Measurements from ENCODE around the gene PRMT2. TPM values are rescaled to one million over a fixed set of nuclear protein-coding genes. Genes with fewer than 3 reads are reported as not detected.
A peak's percentile ranks its signal among the peaks of the same experiment; 100 is the strongest.

The PRMT2 gene
- total RNA-seq (2021) (64.5 and 82.0 TPM in 2 replicates), Bru-seq, nascent RNA (percentile 80 among the genes with signal in this experiment), BruChase-seq, experiment 1, labeled RNA remaining after a 2-hour chase (percentile 89 among the genes with signal in this experiment), BruChase-seq, experiment 2, labeled RNA remaining after a 6-hour chase (percentile 77 among the genes with signal in this experiment)
- long read RNA-seq, transcript PRMT2-206 (11 exons, 2,131 nt) = major isoform, 74 of 284 reads
- long read RNA-seq, transcript PRMT2-204 (6 exons, 954 nt) = minor isoform, 50 of 284 reads
- long read RNA-seq, transcript PRMT2-201 (7 exons, 1,011 nt) = minor isoform, 8 of 284 reads
- long read RNA-seq, partial matches to known transcripts = 104 of 284 reads
- long read RNA-seq, other reads (novel, unspliced or antisense) = 41 of 284 reads

DNA sequence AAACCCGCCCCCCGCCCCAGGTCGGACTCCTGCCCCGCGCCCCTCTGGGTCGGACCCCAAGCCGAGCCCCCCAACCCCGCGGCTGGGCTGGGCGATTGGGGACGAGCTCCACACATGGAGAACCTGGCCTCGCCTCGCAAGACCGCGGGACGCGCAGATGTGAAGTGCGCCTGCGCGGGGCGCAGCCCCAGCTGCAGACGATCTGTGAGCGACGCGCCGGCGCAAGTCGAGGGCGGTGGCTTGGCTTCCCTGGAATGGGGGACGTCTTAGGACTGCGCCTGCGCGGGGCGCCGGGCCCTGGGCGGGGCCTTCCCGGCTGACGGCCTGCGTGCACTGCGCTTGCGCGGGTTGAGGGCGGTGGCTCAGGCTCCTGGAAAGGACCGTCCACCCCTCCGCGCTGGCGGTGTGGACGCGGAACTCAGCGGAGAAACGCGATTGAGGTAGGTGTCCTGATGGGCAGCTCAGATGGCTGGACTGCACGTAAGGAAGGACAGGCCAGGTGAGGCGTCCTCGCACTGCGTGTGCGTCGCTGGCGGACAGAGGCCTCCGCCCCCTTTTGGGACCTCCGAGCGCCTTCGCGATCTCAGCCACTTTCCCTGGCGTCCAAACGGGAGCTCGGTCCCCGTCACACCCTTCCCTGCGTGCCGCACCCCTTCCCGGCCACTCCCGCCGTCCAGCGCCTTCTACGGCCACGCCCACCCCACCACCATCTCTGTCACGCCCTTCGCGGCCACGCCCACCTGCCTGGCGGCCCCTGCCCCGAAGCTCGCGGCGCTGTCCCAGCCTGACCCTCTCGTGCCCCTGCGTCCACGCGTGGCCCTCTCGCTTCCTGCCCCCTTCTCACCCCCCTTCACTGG, at the start of gene PRMT2:
PRMT2 (plus strand) TSS at position 351 of the 857 bp plus-strand sequence. CDS start 1,278 bp downstream, outside the sequence.
- H3K4me2 ChIP-seq = peak within 1 kb of the TSS; percentile 81
- CTCF ChIA-PET = interaction anchor here (0.6 kb wide), 1 partner anchor 9 kb away, joined by 4 read pairs; no protein-coding TSS in a partner anchor
- H3F3A ChIP-seq (ENCODE audit: insufficient read depth, low read depth) = no peaks in the 10 kb centered on the region
- no peaks in the 10 kb centered on the region for H3K9me2 ChIP-seq (ENCODE audit: insufficient read depth)
- TF ChIP-seq, protein P1, sequence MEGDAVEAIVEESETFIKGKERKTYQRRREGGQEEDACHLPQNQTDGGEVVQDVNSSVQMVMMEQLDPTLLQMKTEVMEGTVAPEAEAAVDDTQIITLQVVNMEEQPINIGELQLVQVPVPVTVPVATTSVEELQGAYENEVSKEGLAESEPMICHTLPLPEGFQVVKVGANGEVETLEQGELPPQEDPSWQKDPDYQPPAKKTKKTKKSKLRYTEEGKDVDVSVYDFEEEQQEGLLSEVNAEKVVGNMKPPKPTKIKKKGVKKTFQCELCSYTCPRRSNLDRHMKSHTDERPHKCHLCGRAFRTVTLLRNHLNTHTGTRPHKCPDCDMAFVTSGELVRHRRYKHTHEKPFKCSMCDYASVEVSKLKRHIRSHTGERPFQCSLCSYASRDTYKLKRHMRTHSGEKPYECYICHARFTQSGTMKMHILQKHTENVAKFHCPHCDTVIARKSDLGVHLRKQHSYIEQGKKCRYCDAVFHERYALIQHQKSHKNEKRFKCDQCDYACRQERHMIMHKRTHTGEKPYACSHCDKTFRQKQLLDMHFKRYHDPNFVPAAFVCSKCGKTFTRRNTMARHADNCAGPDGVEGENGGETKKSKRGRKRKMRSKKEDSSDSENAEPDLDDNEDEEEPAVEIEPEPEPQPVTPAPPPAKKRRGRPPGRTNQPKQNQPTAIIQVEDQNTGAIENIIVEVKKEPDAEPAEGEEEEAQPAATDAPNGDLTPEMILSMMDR (conservative IDR thresholded peaks at IDR 0.05) = no peak
- no peak for TF ChIP-seq EZH2 (IDR thresholded peaks at IDR 0.05; ENCODE audit: low read depth)
- intact Hi-C loops (cut with micrococcal nuclease; ENCODE audit: unreplicated experiment) = no loop called here
- no TSS peak for BruUV-seq (replicated peaks)
- H2AFZ ChIP-seq = peak within 1 kb of the TSS; percentile 82
- peak; percentile 72 to 97 for DNase-seq
- peak within 1 kb of the TSS; percentile 96 for H3K4me3 ChIP-seq
- peaks cover 26% of the 10 kb centered on the region for H3K79me2 ChIP-seq (ENCODE audit: low read depth)
- H3K36me3 ChIP-seq (ENCODE audit: low read depth) = no peaks in the 10 kb centered on the region
- peaks cover 14% of the 10 kb centered on the region for H3K4me1 ChIP-seq (replicated peaks; ENCODE audit: insufficient read depth)
- no peaks in the 10 kb centered on the region for H3K9me3 ChIP-seq (ENCODE audit: insufficient read depth, low read depth)
- H3K27me3 ChIP-seq (ENCODE audit: insufficient read depth, low read depth) = no peaks in the 10 kb centered on the region
- POLR2A ChIA-PET (ENCODE audit: unreplicated experiment) = interaction anchor here (0.5 to 0.7 kb wide), 3 partner anchors 34 to 486 kb away, joined by 3 to 6 read pairs (median 3); no protein-coding TSS in a partner anchor
- H3K27ac ChIP-seq = peak within 1 kb of the TSS; percentile 91
- no peaks in the 10 kb centered on the region for H4K20me1 ChIP-seq (ENCODE audit: insufficient read depth)

DNA sequence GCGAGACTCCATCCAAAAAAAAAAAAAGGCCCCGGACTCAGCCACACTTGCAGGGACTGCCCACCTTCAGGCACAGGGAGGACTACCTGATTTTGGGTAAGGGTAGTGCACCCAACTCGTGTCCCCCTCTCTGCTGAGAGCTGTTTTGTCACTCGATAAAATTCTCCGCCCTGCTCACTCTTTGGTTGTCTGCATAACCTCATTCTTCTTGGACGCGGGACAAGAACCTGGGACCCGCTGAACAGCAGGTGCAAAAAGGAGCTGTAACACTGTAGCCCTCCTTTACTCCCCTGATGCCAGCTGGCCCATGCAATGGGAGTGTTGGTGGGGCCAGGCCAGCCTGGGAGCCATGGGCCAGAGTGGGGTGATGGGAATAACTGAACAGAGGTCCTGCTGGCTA, 41.2 kb upstream of the PRMT2 start:
- H3K4me1 ChIP-seq (replicated peaks; ENCODE audit: insufficient read depth) = no peaks in the 10 kb centered on the region
- no peak overlapping the region for H3K4me2 ChIP-seq
- no peaks in the 10 kb centered on the region for H3F3A ChIP-seq (ENCODE audit: insufficient read depth, low read depth)
- H4K20me1 ChIP-seq (ENCODE audit: insufficient read depth) = no peaks in the 10 kb centered on the region
- no peak for TF ChIP-seq EZH2 (IDR thresholded peaks at IDR 0.05; ENCODE audit: low read depth)
- TF ChIP-seq, protein P1 (conservative IDR thresholded peaks at IDR 0.05) = no peak
- H3K79me2 ChIP-seq (ENCODE audit: low read depth) = no peaks in the 10 kb centered on the region
- H3K27me3 ChIP-seq (ENCODE audit: insufficient read depth, low read depth) = no peaks in the 10 kb centered on the region
- DNase-seq = no peak
- CTCF ChIA-PET = no interaction called here
- intact Hi-C loops (cut with micrococcal nuclease; ENCODE audit: unreplicated experiment) = no loop called here
- H3K9me2 ChIP-seq (ENCODE audit: insufficient read depth) = no peaks in the 10 kb centered on the region
- no peaks in the 10 kb centered on the region for H3K36me3 ChIP-seq (ENCODE audit: low read depth)
- H3K4me3 ChIP-seq = no peak overlapping the region
- no TSS peak for BruUV-seq (replicated peaks)
- POLR2A ChIA-PET (ENCODE audit: unreplicated experiment) = no interaction called here
- no peaks in the 10 kb centered on the region for H3K9me3 ChIP-seq (ENCODE audit: insufficient read depth, low read depth)
- no peak overlapping the region for H3K27ac ChIP-seq
- H2AFZ ChIP-seq = no peak overlapping the region

DNA sequence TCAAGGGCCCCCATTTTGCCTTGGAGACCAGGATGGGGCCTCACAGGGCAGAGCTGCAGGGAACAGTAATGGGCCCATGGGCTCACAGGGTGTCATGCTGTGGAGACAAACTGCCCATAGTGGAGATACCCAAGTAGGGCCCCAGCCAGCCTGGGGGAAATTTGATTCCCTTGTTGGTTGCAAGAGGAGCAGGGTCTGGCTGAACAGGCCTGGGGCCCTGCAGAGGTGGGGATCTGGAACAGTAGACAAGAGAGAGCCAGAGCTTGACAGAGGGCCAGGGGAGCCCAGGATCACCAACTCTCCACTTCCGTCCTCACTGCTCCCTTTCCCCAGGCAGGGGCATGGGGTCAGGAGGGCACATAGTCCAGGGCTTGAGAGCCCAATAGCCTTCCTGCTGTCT, 39.3 kb upstream of the PRMT2 start:
- H3K27me3 ChIP-seq (ENCODE audit: insufficient read depth, low read depth) = no peaks in the 10 kb centered on the region
- TF ChIP-seq EZH2 (IDR thresholded peaks at IDR 0.05; ENCODE audit: low read depth) = no peak
- TF ChIP-seq, protein P1 (conservative IDR thresholded peaks at IDR 0.05) = no peak
- H3K79me2 ChIP-seq (ENCODE audit: low read depth) = no peaks in the 10 kb centered on the region
- no peaks in the 10 kb centered on the region for H3F3A ChIP-seq (ENCODE audit: insufficient read depth, low read depth)
- H3K4me3 ChIP-seq = no peak overlapping the region
- H3K4me2 ChIP-seq = no peak overlapping the region
- intact Hi-C loops (cut with micrococcal nuclease; ENCODE audit: unreplicated experiment) = no loop called here
- no peak overlapping the region for H2AFZ ChIP-seq
- ChIA-PET POLR2A (ENCODE audit: unreplicated experiment) (no interaction called here), CTCF (no interaction called here)
- no peak overlapping the region for H3K27ac ChIP-seq
- no peaks in the 10 kb centered on the region for H3K36me3 ChIP-seq (ENCODE audit: low read depth)
- no peak for DNase-seq
- H3K9me3 ChIP-seq (ENCODE audit: insufficient read depth, low read depth) = no peaks in the 10 kb centered on the region
- no peaks in the 10 kb centered on the region for H3K9me2 ChIP-seq (ENCODE audit: insufficient read depth)
- no peaks in the 10 kb centered on the region for H3K4me1 ChIP-seq (replicated peaks; ENCODE audit: insufficient read depth)
- no TSS peak for BruUV-seq (replicated peaks)
- H4K20me1 ChIP-seq (ENCODE audit: insufficient read depth) = no peaks in the 10 kb centered on the region
